Measurements from ENCODE around the gene CREB3.
A peak's percentile ranks its signal among the peaks of the same experiment; 100 is the strongest.

CREB3 gene

GRCh38 chr9:35757226-35757891 is 24.9 kb downstream of the CREB3 start:
- H3K27me3 Mint-ChIP-seq, result no peaks in the 10 kb centered on the region
- ATAC-seq (replicated peaks), result peak; percentile 56 to 62
- peaks cover 34 to 60% of the 10 kb centered on the region in 2 donors for H3K4me1 Mint-ChIP-seq
- no peaks in the 10 kb centered on the region for H3K9me3 Mint-ChIP-seq
- peak; percentile 48 for DNase-seq
- H3K36me3 Mint-ChIP-seq, result peaks cover 11 to 34% of the 10 kb centered on the region in 2 donors
- peak overlapping the region; percentile 96 for H3K27ac Mint-ChIP-seq
- H3K4me3 Mint-ChIP-seq, result peak overlapping the region; percentile 85 to 89

- Mint-ChIP-seq H3K4me1 (peaks cover 34 to 55% of the 10 kb centered on the region in 2 donors), H3K27me3 (no peaks in the 10 kb centered on the region), H3K36me3 (peaks cover 8 to 30% of the 10 kb centered on the region in 2 donors), H3K27ac (peak overlapping the region; percentile 74), H3K4me3 (peak overlapping the region; percentile 51 to 57), H3K9me3 (no peaks in the 10 kb centered on the region)
- ATAC-seq (replicated peaks) (no peak), DNase-seq (no peak)
Observed at GRCh38 chr9:35757892-35758275, 25.4 kb downstream of the CREB3 start.

GRCh38 chr9:35758475-35759050 is 26.1 kb downstream of the CREB3 start:
- no peaks in the 10 kb centered on the region for H3K9me3 Mint-ChIP-seq
- H3K36me3 Mint-ChIP-seq, result peaks cover 11 to 23% of the 10 kb centered on the region in 2 donors
- no peaks in the 10 kb centered on the region for H3K27me3 Mint-ChIP-seq
- peaks cover 32 to 55% of the 10 kb centered on the region in 2 donors for H3K4me1 Mint-ChIP-seq
- ATAC-seq (replicated peaks) (no peak), DNase-seq (no peak)
- peak overlapping the region; percentile 14 to 51 for H3K4me3 Mint-ChIP-seq
- H3K27ac Mint-ChIP-seq, result peak overlapping the region; percentile 62

- peaks cover 31 to 55% of the 10 kb centered on the region in 2 donors for H3K4me1 Mint-ChIP-seq
- DNase-seq, result no peak
- H3K4me3 Mint-ChIP-seq, result no peak overlapping the region
- no peak for ATAC-seq (replicated peaks)
- H3K27me3 Mint-ChIP-seq, result no peaks in the 10 kb centered on the region
- peak overlapping the region; percentile 26 for H3K27ac Mint-ChIP-seq
- no peaks in the 10 kb centered on the region for H3K9me3 Mint-ChIP-seq
- H3K36me3 Mint-ChIP-seq, result peaks cover 11 to 21% of the 10 kb centered on the region in 2 donors
Observed at GRCh38 chr9:35759795-35760194, 27.3 kb downstream of the CREB3 start.

GRCh38 chr9:35760651-35761050 is 28.2 kb downstream of the CREB3 start:
- H3K4me1 Mint-ChIP-seq, result peaks cover 31 to 52% of the 10 kb centered on the region in 2 donors
- no peak for ATAC-seq (replicated peaks)
- H3K27me3 Mint-ChIP-seq, result no peaks in the 10 kb centered on the region
- no peak overlapping the region for H3K27ac Mint-ChIP-seq
- H3K9me3 Mint-ChIP-seq, result no peaks in the 10 kb centered on the region
- no peak for DNase-seq
- H3K36me3 Mint-ChIP-seq, result peaks cover 11 to 21% of the 10 kb centered on the region in 2 donors
- no peak overlapping the region for H3K4me3 Mint-ChIP-seq

GRCh38 chr9:35763181-35763580 is 30.7 kb downstream of the CREB3 start:
- ATAC-seq (replicated peaks) (no peak), DNase-seq (no peak)
- peaks cover 16 to 28% of the 10 kb centered on the region in 2 donors for H3K4me1 Mint-ChIP-seq
- no peaks in the 10 kb centered on the region for H3K9me3 Mint-ChIP-seq
- H3K27ac Mint-ChIP-seq, result no peak overlapping the region
- no peaks in the 10 kb centered on the region for H3K27me3 Mint-ChIP-seq
- H3K4me3 Mint-ChIP-seq, result no peak overlapping the region
- peaks cover 3 to 16% of the 10 kb centered on the region in 2 donors for H3K36me3 Mint-ChIP-seq

- ATAC-seq (replicated peaks), result no peak
- Mint-ChIP-seq H3K4me3 (no peak overlapping the region), H3K36me3 (peaks cover 3 to 16% of the 10 kb centered on the region in 2 donors), H3K9me3 (no peaks in the 10 kb centered on the region), H3K27me3 (no peaks in the 10 kb centered on the region), H3K27ac (no peak overlapping the region), H3K4me1 (peaks cover 13 to 22% of the 10 kb centered on the region in 2 donors)
- no peak for DNase-seq
Observed at GRCh38 chr9:35763803-35764202, 31.3 kb downstream of the CREB3 start.

- H3K9me3 Mint-ChIP-seq, result no peaks in the 10 kb centered on the region
- no peak overlapping the region for H3K4me3 Mint-ChIP-seq
- peaks cover 3 to 4% of the 10 kb centered on the region in 2 donors for H3K36me3 Mint-ChIP-seq
- no peak overlapping the region for H3K27ac Mint-ChIP-seq
- H3K27me3 Mint-ChIP-seq, result no peaks in the 10 kb centered on the region
- DNase-seq, result no peak
- ATAC-seq (replicated peaks), result no peak
- peaks cover 0 to 1% of the 10 kb centered on the region in 2 donors for H3K4me1 Mint-ChIP-seq
Observed at GRCh38 chr9:35766997-35767396, 34.5 kb downstream of the CREB3 start.

GRCh38 chr9:35767458-35767857 is 35.0 kb downstream of the CREB3 start:
- H3K27me3 Mint-ChIP-seq, result no peaks in the 10 kb centered on the region
- H3K36me3 Mint-ChIP-seq, result peaks cover 3 to 4% of the 10 kb centered on the region in 2 donors
- H3K4me1 Mint-ChIP-seq, result no peaks in the 10 kb centered on the region
- H3K9me3 Mint-ChIP-seq, result no peaks in the 10 kb centered on the region
- no peak for DNase-seq
- H3K27ac Mint-ChIP-seq, result no peak overlapping the region
- no peak overlapping the region for H3K4me3 Mint-ChIP-seq
- no peak for ATAC-seq (replicated peaks)

- ATAC-seq (replicated peaks) (no peak), DNase-seq (no peak)
- H3K27ac Mint-ChIP-seq, result no peak overlapping the region
- peaks cover 0 to 7% of the 10 kb centered on the region in 2 donors for H3K4me1 Mint-ChIP-seq
- H3K4me3 Mint-ChIP-seq, result no peak overlapping the region
- H3K36me3 Mint-ChIP-seq, result no peaks in the 10 kb centered on the region
- H3K9me3 Mint-ChIP-seq, result no peaks in the 10 kb centered on the region
- H3K27me3 Mint-ChIP-seq, result no peaks in the 10 kb centered on the region
Observed at GRCh38 chr9:35769763-35770162, 37.3 kb downstream of the CREB3 start.

GRCh38 chr9:35771075-35771433 is 38.6 kb downstream of the CREB3 start:
- H3K4me1 Mint-ChIP-seq, result peaks cover 9 to 20% of the 10 kb centered on the region in 2 donors
- peaks cover 0 to 4% of the 10 kb centered on the region in 2 donors for H3K36me3 Mint-ChIP-seq
- no peak overlapping the region for H3K4me3 Mint-ChIP-seq

GRCh38 chr9:35771534-35771933 is 39.1 kb downstream of the CREB3 start:
- ATAC-seq (replicated peaks), result no peak
- Mint-ChIP-seq H3K27ac (no peak overlapping the region), H3K36me3 (peaks cover 0 to 4% of the 10 kb centered on the region in 2 donors), H3K4me3 (no peak overlapping the region), H3K27me3 (no peaks in the 10 kb centered on the region), H3K9me3 (no peaks in the 10 kb centered on the region), H3K4me1 (peaks cover 11 to 25% of the 10 kb centered on the region in 2 donors)
- DNase-seq, result no peak

More at GRCh38 chr9:35771075-35771433, 38.6 kb downstream of the CREB3 start:
- no peak for ATAC-seq (replicated peaks)
- no peak for DNase-seq
- Mint-ChIP-seq H3K27me3 (no peaks in the 10 kb centered on the region), H3K27ac (no peak overlapping the region), H3K9me3 (no peaks in the 10 kb centered on the region)

- DNase-seq (no peak), ATAC-seq (replicated peaks) (no peak)
- Mint-ChIP-seq H3K27me3 (no peaks in the 10 kb centered on the region), H3K36me3 (peaks cover 0 to 4% of the 10 kb centered on the region in 2 donors), H3K4me1 (peaks cover 11 to 27% of the 10 kb centered on the region in 2 donors), H3K27ac (no peak overlapping the region), H3K9me3 (no peaks in the 10 kb centered on the region), H3K4me3 (no peak overlapping the region)
Observed at GRCh38 chr9:35771943-35772342, 39.5 kb downstream of the CREB3 start.

GRCh38 chr9:35774907-35775635 is 42.6 kb downstream of the CREB3 start:
- H3K4me3 Mint-ChIP-seq, result no peak overlapping the region
- peak overlapping the region; percentile 96 for H3K27ac Mint-ChIP-seq
- no peaks in the 10 kb centered on the region for H3K27me3 Mint-ChIP-seq
- no peaks in the 10 kb centered on the region for H3K9me3 Mint-ChIP-seq
- ATAC-seq (replicated peaks) (no peak), DNase-seq (no peak)
- peaks cover 1 to 10% of the 10 kb centered on the region in 2 donors for H3K36me3 Mint-ChIP-seq
- peaks cover 11 to 31% of the 10 kb centered on the region in 2 donors for H3K4me1 Mint-ChIP-seq

Measured in stimulated activated naive B cell treated with anti-CD40 and anti-IgM and Interleukin-4, amounts not matched to agents 10 μg/mL and 1 μg/mL and 100 μg/mL, for 72 hours (primary cell).